Measurements from ENCODE around the gene TMPRSS11E. TPM values are rescaled to one million over a fixed set of nuclear protein-coding genes. Genes with fewer than 3 reads are reported as not detected.

Gene TMPRSS11E
- total RNA-seq, 1 donor, result not detected

- TF ChIP-seq, protein P1, sequence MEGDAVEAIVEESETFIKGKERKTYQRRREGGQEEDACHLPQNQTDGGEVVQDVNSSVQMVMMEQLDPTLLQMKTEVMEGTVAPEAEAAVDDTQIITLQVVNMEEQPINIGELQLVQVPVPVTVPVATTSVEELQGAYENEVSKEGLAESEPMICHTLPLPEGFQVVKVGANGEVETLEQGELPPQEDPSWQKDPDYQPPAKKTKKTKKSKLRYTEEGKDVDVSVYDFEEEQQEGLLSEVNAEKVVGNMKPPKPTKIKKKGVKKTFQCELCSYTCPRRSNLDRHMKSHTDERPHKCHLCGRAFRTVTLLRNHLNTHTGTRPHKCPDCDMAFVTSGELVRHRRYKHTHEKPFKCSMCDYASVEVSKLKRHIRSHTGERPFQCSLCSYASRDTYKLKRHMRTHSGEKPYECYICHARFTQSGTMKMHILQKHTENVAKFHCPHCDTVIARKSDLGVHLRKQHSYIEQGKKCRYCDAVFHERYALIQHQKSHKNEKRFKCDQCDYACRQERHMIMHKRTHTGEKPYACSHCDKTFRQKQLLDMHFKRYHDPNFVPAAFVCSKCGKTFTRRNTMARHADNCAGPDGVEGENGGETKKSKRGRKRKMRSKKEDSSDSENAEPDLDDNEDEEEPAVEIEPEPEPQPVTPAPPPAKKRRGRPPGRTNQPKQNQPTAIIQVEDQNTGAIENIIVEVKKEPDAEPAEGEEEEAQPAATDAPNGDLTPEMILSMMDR (IDR thresholded peaks at IDR 0.05; ENCODE audit: insufficient read depth, low read length), result no peak
- no peak overlapping the region for H3K4me3 ChIP-seq (ENCODE audit: low read depth, low read length)
- DNase-seq (ENCODE audit: low read depth), result no peak
These were observed 14.9 kb upstream of the TMPRSS11E start for GRCh38 chr4:68432320-68432719.

- no peak for DNase-seq (ENCODE audit: low read depth)
- TF ChIP-seq, protein P1 (IDR thresholded peaks at IDR 0.05; ENCODE audit: insufficient read depth, low read length), result no peak
- H3K4me3 ChIP-seq (ENCODE audit: low read depth, low read length), result no peak overlapping the region
These were observed 13.7 kb upstream of the TMPRSS11E start for GRCh38 chr4:68433582-68433981.

DNA sequence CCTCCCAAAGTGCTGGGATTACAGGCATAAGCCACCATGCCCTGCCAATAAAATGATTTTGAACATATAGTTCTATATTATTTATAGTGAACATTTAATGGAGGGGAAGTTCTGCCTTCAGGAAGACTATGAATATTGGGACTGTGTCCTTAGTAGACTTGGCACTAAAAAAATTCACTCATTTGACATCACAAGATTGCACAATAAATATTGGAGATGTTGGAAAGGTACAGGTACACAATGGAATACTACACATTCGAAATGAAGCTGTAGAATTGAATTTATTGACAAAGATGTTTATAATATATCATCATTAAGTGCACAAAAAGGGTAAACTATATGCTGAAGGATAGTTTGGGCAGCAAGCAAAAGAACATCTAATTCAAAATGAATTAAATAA lies 13.0 kb upstream of the TMPRSS11E start:
- no peak for DNase-seq (ENCODE audit: low read depth)
- H3K4me3 ChIP-seq (ENCODE audit: low read depth, low read length), result no peak overlapping the region
- TF ChIP-seq, protein P1 (IDR thresholded peaks at IDR 0.05; ENCODE audit: insufficient read depth, low read length), result no peak

GRCh38 chr4:68434836-68435235 lies 12.4 kb upstream of the TMPRSS11E start:
- no peak for DNase-seq (ENCODE audit: low read depth)
- TF ChIP-seq, protein P1 (IDR thresholded peaks at IDR 0.05; ENCODE audit: insufficient read depth, low read length), result no peak
- H3K4me3 ChIP-seq (ENCODE audit: low read depth, low read length), result no peak overlapping the region

GRCh38 chr4:68445111-68445510 lies 2.2 kb upstream of the TMPRSS11E start:
- H3K4me3 ChIP-seq (ENCODE audit: low read depth, low read length), result no peak overlapping the region
- TF ChIP-seq, protein P1 (IDR thresholded peaks at IDR 0.05; ENCODE audit: insufficient read depth, low read length), result no peak
- DNase-seq (ENCODE audit: low read depth), result no peak

DNA sequence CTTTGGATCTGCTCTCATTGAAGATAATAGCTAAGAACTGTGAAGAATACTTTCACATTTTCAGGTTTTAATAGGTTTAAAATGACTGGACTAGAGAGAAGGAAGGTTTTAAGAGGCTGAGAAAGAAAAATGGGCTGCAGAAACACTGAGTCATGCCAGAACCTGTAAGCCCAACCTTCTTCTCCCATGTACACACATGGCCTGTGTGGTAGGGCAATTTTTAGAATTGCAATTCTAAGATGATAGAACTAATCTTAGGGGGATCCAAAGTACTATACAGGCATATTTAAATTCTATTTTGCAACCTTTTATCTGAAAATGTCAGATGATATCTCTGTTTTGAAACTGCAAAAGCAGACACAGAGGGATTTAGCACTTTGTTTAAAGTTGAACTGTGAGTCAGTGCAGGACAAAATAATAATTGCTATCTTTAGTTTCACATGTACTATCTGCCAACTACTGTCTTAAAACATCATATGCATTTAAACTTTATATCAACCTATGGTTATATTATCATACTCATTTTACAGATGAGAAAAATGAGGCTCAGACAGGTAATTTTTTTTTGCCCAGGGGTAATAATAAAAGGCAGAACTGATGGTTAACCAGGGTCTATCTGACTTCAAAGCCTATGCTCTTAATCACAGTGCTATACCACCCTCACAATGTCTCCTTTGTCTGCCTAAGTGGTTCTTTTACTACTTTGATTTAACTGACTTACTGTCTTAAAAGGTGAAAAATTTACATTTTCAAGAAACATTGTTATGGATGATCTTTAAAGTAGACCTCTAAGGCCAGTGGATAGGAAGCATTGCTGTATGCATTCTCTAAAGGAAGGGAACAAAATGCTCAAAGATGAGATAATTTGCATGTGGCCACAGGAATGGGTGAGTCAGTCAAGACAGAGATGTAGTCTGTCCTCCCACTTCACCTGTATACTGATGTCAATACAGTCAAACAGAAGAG lies 4.3 kb downstream of the TMPRSS11E start:
- TF ChIP-seq, protein P1 (IDR thresholded peaks at IDR 0.05; ENCODE audit: insufficient read depth, low read length), result no peak
- DNase-seq (ENCODE audit: low read depth), result peak; percentile 2
- H3K4me3 ChIP-seq (ENCODE audit: low read depth, low read length), result no peak overlapping the region
